SK-N-SH (cell line): ENCODE measurements around the gene HS6ST3. TPM values are rescaled to one million over a fixed set of nuclear protein-coding genes. Genes with fewer than 3 reads are reported as not detected.

Experiments
- CTCF ChIA-PET: fragments of 300-600, 350-600 bp; formaldehyde crosslinking; extraction: SDS; loops from one replicate; lab custom pipeline; 2021; lab: Yijun Ruan, JAX
- POLR2A ChIA-PET: fragments of 350-600 bp; sonication (Branson Sonifier 250); formaldehyde crosslinking; extraction: SDS; loops from one replicate; lab custom pipeline; 2020; ENCODE audit warnings: antibody characterized with exemption, inconsistent platforms; lab: Yijun Ruan, JAX
- DNase-seq: peaks from one replicate; pipeline ENCODE4 v3.0.0; 2012
- H2AFZ ChIP-seq: fragments of 200-600 bp; sonication (generic); 2 replicates; pipeline ENCODE4 v1.8.1; 2016; ENCODE audit warnings: antibody characterized with exemption, mild to moderate bottlenecking, low read depth
- H3F3A ChIP-seq: fragments of 200-600 bp; sonication (generic); replicated peaks from 2 replicates; pipeline ENCODE3; 2016; ENCODE audit warnings: antibody characterized with exemption, mild to moderate bottlenecking; ENCODE audit not compliant: insufficient read depth
- H3K27ac ChIP-seq, 2 experiments: fragments of 200-500 bp in 1 of 2; fragments of 200-600 bp in 1 of 2; sonication (Bioruptor generic) in 1 of 2; sonication (generic), shearing (Covaris generic) in 1 of 2; 2 replicates each; pipeline versions ENCODE4 v1.5.1 to v1.6.1; 2014 to 2016; ENCODE audit warnings: low read depth in 2 of 2, inconsistent platforms in 1 of 2, low read length in 1 of 2, mild to moderate bottlenecking in 1 of 2, mixed read lengths in 1 of 2
- H3K27me3 ChIP-seq: fragments of 200-600 bp; sonication (generic), shearing (Covaris generic); 2 replicates; pipeline ENCODE4 v1.6.1; 2016; ENCODE audit warnings: mixed run types; ENCODE audit not compliant: insufficient read depth
- H3K36me3 ChIP-seq, 2 experiments: fragments of 200-500 bp in 1 of 2; fragments of 200-600 bp in 1 of 2; sonication (Bioruptor generic) in 1 of 2; sonication (generic) in 1 of 2; replicated peaks in 1 of 2; 2 replicates each; pipeline versions ENCODE3 to v1.5.1; 2014 to 2016; ENCODE audit warnings: low read length in 1 of 2, mild to moderate bottlenecking in 1 of 2; ENCODE audit not compliant: insufficient read depth in 2 of 2, control insufficient read depth in 1 of 2
- H3K4me1 ChIP-seq, 2 experiments: fragments of 200-500 bp in 1 of 2; fragments of 200-600 bp in 1 of 2; sonication (Bioruptor generic) in 1 of 2; sonication (generic), shearing (Covaris generic) in 1 of 2; 2 replicates each; pipeline versions ENCODE4 v1.5.1 to v1.6.1; 2014 to 2016; ENCODE audit warnings: low read depth in 1 of 2, low read length in 1 of 2, mixed run types in 1 of 2; ENCODE audit not compliant: insufficient read depth in 2 of 2, control insufficient read depth in 1 of 2
- H3K4me2 ChIP-seq: fragments of 200-600 bp; sonication (generic), shearing (Covaris generic); 2 replicates; pipeline ENCODE4 v1.6.1; 2017; ENCODE audit warnings: mixed run types
- H3K4me3 ChIP-seq, 2 experiments: fragments of 200-500 bp in 1 of 2; fragments of 200-600 bp in 1 of 2; sonication (Bioruptor generic) in 1 of 2; sonication (generic), shearing (Covaris generic) in 1 of 2; 2 replicates each; pipeline versions ENCODE4 v1.5.1 to v1.8.1; 2014 to 2016; ENCODE audit warnings: low read depth in 2 of 2, inconsistent platforms in 1 of 2, low read length in 1 of 2, mild to moderate bottlenecking in 1 of 2, mixed read lengths in 1 of 2, moderate library complexity in 1 of 2
- H3K79me2 ChIP-seq: fragments of 200-600 bp; sonication (generic); 2 replicates; pipeline ENCODE4 v1.8.1; 2017; ENCODE audit warnings: mild to moderate bottlenecking; ENCODE audit not compliant: insufficient read depth
- H3K9ac ChIP-seq: fragments of 200-600 bp; sonication (generic); 2 replicates; pipeline ENCODE4 v1.6.1; 2017; ENCODE audit warnings: mixed run types
- H3K9me2 ChIP-seq: fragments of 200-600 bp; sonication (generic); 2 replicates; pipeline ENCODE4 v1.6.1; 2017; ENCODE audit warnings: mixed run types
- H3K9me3 ChIP-seq: fragments of 200-600 bp; sonication (generic); 2 replicates; pipeline ENCODE4 v1.6.1; 2017; ENCODE audit warnings: mixed run types, mild to moderate bottlenecking, moderate library complexity
- H4K20me1 ChIP-seq: fragments of 200-600 bp; sonication (generic); 2 replicates; pipeline ENCODE4 v1.6.1; 2017; ENCODE audit warnings: mild to moderate bottlenecking, mixed run types; ENCODE audit not compliant: insufficient read depth
- EZH2phosphoT487 ChIP-seq: fragments of 200-600 bp; sonication (generic); IDR thresholded peaks from 2 replicates; pipeline ENCODE4 v1.6.1; 2017; ENCODE audit warnings: low read depth, mixed run types, mild to moderate bottlenecking, antibody characterized with exemption, moderate library complexity, borderline replicate concordance
- FOSL2 ChIP-seq: IDR thresholded peaks from 2 replicates; pipeline ENCODE4 v1.4.0; 2012; ENCODE audit warnings: low read depth, mild to moderate bottlenecking, moderate library complexity, borderline replicate concordance
- FOXJ3 ChIP-seq: sonication (generic); formaldehyde crosslinking; IDR thresholded peaks from 2 replicates; pipeline ENCODE4 v1.5.1; 2020; ENCODE audit warnings: mild to moderate bottlenecking, missing genetic modification reagents
- GABPA ChIP-seq: IDR thresholded peaks from 2 replicates; pipeline ENCODE4 v1.4.0; 2012; ENCODE audit warnings: low read depth, mild to moderate bottlenecking
- GATA2 ChIP-seq: sonication (generic); formaldehyde crosslinking; IDR thresholded peaks from 2 replicates; pipeline ENCODE4 v1.5.0; 2020; ENCODE audit warnings: mild to moderate bottlenecking, missing genetic modification reagents
- NRF1 ChIP-seq: IDR thresholded peaks from 2 replicates; pipeline ENCODE4 v1.6.1; 2012; ENCODE audit warnings: low read depth, mild to moderate bottlenecking, low read length
- RAD21 ChIP-seq: IDR thresholded peaks from 2 replicates; pipeline ENCODE4 v1.6.1; 2012; ENCODE audit warnings: mild to moderate bottlenecking, low read length
- RFX5 ChIP-seq: IDR thresholded peaks from 2 replicates; pipeline ENCODE4 v1.6.1; 2012; ENCODE audit warnings: mild to moderate bottlenecking, improper control_type of control experiment, low read length
- SIN3A ChIP-seq: IDR thresholded peaks from 2 replicates; pipeline ENCODE4 v1.6.1; 2012; ENCODE audit warnings: low read depth, mild to moderate bottlenecking, low read length, moderate library complexity, borderline replicate concordance
- WGBS: methylation state at CpG from one replicate; pipeline ENCODE4 v1.1.6; 2017; ENCODE audit warnings: low lambda C conversion rate; 5-methylcytosine and 5-hydroxymethylcytosine counted together
- polyA plus RNA-seq, 3 experiments: library from polyadenylated mRNA; depleted of rRNA; stranded (reverse); fragments of >200 nt; gene quantifications; 2 replicates each; pipeline ENCODE4 v1.2.3, GENCODE V29; 2012
- TF ChIP-seq, protein P1 (sequence below): IDR thresholded peaks from 2 replicates; pipeline ENCODE4 v1.4.0; 2012; ENCODE audit warnings: low read depth, borderline replicate concordance
- TF ChIP-seq, protein P2 (sequence below): fragments of 150-350 bp; IDR thresholded peaks from 2 replicates; pipeline ENCODE4 v1.6.1; 2016; ENCODE audit warnings: mild to moderate bottlenecking, low read depth, low read length
- TF ChIP-seq, protein P3 (sequence below): IDR thresholded peaks from 2 replicates; pipeline ENCODE4 v1.6.1; 2012; ENCODE audit warnings: mild to moderate bottlenecking, low read depth, low read length, moderate library complexity
- TF ChIP-seq, protein P4 (sequence below): IDR thresholded peaks from 2 replicates; pipeline ENCODE4; 2012
- TF ChIP-seq, protein P5 (sequence below): fragments of 200-600 bp; sonication (generic); IDR thresholded peaks from 2 replicates; pipeline ENCODE4 v1.6.1; 2017; ENCODE audit warnings: antibody characterized with exemption, mild to moderate bottlenecking, moderate library complexity

The HS6ST3 gene
- polyA plus RNA-seq, 1 of the 3 experiments (the other 2 are of a cell fraction), result under 0.01 TPM

DNA sequence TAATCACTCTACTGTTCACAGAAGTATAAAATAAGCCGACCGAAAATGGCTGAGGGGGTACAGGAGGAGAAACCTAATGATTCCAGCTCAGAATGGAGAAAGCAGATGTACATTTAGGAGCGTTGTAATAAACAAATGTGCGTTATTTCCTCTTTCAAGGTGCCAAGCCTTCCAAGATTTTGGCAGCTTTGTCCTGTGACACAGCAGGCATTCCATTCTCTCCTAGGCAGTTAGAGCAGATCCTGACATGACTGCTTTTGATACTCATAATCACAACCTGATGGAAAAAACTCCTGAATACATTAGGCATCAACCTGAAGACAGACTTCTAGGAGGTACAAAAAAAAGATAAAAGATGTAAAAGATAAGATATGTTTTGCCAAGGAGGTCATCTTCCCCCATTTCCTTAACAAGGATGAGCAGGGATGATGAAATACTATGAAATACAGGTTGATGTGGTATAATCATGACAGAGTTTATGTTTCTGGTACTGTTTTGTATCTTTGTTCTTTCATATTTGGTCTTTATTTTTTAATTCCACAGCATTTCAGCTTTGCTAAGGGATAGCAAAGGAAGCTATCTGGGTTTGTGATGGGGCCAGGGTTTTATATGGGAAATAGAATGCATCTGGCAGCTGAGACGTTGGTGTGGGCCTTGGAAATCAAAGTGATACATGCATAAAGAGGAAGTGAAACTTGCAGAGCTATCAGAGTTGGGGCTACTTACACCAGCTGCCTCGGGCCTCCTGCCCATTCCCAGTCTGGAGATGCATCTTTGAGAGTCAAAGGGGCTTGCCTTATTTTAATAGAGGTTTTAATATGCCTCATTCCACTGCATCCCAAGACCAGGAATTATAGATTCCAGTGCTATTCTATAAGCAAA is 681.8 kb downstream of the HS6ST3 start:
- CTCF ChIA-PET, result interaction anchor here (0.9 kb wide), 1 partner anchor 11 kb away, joined by 3 read pairs; no protein-coding TSS in a partner anchor
- H3K36me3 ChIP-seq, result no peaks in the 10 kb centered on the region
- no peak overlapping the region for H2AFZ ChIP-seq
- H3K79me2 ChIP-seq, result no peaks in the 10 kb centered on the region
- 46% methylated on average over 6 of the region's 6 CpGs for WGBS
- H3K27me3 ChIP-seq, result no peaks in the 10 kb centered on the region
- no peak for DNase-seq
- no peak overlapping the region for H3K9ac ChIP-seq
- no peaks in the 10 kb centered on the region for H4K20me1 ChIP-seq
- POLR2A ChIA-PET, result no interaction called here
- H3K4me3 ChIP-seq, result no peak overlapping the region
- H3K9me2 ChIP-seq, result no peaks in the 10 kb centered on the region
- H3K4me2 ChIP-seq, result no peak overlapping the region
- peaks cover 0 to 2% of the 10 kb centered on the region in 2 experiments; a peak in 2 of 4 replicates for H3K4me1 ChIP-seq
- no peaks in the 10 kb centered on the region for H3K9me3 ChIP-seq
- no peak overlapping the region for H3K27ac ChIP-seq
- H3F3A ChIP-seq, result no peaks in the 10 kb centered on the region
- no peak for TF ChIP-seq RFX5
- no peak for TF ChIP-seq GABPA
- no peak for TF ChIP-seq NRF1
- TF ChIP-seq, protein P1, sequence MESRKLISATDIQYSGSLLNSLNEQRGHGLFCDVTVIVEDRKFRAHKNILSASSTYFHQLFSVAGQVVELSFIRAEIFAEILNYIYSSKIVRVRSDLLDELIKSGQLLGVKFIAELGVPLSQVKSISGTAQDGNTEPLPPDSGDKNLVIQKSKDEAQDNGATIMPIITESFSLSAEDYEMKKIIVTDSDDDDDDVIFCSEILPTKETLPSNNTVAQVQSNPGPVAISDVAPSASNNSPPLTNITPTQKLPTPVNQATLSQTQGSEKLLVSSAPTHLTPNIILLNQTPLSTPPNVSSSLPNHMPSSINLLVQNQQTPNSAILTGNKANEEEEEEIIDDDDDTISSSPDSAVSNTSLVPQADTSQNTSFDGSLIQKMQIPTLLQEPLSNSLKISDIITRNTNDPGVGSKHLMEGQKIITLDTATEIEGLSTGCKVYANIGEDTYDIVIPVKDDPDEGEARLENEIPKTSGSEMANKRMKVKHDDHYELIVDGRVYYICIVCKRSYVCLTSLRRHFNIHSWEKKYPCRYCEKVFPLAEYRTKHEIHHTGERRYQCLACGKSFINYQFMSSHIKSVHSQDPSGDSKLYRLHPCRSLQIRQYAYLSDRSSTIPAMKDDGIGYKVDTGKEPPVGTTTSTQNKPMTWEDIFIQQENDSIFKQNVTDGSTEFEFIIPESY, result no peak
- TF ChIP-seq, protein P2, sequence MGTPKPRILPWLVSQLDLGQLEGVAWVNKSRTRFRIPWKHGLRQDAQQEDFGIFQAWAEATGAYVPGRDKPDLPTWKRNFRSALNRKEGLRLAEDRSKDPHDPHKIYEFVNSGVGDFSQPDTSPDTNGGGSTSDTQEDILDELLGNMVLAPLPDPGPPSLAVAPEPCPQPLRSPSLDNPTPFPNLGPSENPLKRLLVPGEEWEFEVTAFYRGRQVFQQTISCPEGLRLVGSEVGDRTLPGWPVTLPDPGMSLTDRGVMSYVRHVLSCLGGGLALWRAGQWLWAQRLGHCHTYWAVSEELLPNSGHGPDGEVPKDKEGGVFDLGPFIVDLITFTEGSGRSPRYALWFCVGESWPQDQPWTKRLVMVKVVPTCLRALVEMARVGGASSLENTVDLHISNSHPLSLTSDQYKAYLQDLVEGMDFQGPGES, result no peak
- TF ChIP-seq, protein P3, sequence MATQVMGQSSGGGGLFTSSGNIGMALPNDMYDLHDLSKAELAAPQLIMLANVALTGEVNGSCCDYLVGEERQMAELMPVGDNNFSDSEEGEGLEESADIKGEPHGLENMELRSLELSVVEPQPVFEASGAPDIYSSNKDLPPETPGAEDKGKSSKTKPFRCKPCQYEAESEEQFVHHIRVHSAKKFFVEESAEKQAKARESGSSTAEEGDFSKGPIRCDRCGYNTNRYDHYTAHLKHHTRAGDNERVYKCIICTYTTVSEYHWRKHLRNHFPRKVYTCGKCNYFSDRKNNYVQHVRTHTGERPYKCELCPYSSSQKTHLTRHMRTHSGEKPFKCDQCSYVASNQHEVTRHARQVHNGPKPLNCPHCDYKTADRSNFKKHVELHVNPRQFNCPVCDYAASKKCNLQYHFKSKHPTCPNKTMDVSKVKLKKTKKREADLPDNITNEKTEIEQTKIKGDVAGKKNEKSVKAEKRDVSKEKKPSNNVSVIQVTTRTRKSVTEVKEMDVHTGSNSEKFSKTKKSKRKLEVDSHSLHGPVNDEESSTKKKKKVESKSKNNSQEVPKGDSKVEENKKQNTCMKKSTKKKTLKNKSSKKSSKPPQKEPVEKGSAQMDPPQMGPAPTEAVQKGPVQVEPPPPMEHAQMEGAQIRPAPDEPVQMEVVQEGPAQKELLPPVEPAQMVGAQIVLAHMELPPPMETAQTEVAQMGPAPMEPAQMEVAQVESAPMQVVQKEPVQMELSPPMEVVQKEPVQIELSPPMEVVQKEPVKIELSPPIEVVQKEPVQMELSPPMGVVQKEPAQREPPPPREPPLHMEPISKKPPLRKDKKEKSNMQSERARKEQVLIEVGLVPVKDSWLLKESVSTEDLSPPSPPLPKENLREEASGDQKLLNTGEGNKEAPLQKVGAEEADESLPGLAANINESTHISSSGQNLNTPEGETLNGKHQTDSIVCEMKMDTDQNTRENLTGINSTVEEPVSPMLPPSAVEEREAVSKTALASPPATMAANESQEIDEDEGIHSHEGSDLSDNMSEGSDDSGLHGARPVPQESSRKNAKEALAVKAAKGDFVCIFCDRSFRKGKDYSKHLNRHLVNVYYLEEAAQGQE, result no peak
- TF ChIP-seq, all 33 proteins: peak for 0

DNA sequence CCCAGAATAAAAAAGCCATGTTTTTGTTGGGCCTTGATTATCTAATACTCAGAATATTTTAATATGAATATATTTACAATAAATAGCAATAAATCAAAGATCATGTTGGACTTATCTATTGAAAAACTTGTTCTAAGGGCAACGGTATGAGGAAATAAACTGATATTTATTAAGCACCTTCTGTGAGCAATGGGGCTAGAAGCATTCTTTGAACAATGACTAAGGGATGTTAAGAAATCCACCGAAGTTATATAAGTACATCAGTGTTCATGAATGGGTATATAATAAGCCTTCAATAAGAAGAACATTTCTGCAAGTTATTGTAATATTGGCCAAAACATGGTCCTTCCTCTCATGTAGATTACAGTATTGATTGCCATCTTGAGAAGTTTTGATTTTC is 682.5 kb downstream of the HS6ST3 start:
- no peak for DNase-seq
- Histone ChIP-seq H4K20me1 (no peaks in the 10 kb centered on the region), H3K4me2 (no peak overlapping the region), H3K9me3 (no peaks in the 10 kb centered on the region), H3K9me2 (no peaks in the 10 kb centered on the region), H3K27ac (no peak overlapping the region), H3K4me1 (peaks cover 0 to 2% of the 10 kb centered on the region in 2 experiments; a peak in 2 of 4 replicates), H3K27me3 (no peaks in the 10 kb centered on the region), H3F3A (no peaks in the 10 kb centered on the region), H2AFZ (no peak overlapping the region), H3K36me3 (no peaks in the 10 kb centered on the region), H3K79me2 (no peaks in the 10 kb centered on the region), H3K4me3 (no peak overlapping the region), H3K9ac (no peak overlapping the region)
- 43% methylated on average over 2 of the region's 2 CpGs for WGBS
- POLR2A ChIA-PET, result no interaction called here
- CTCF ChIA-PET, result interaction anchor here (0.9 kb wide), 1 partner anchor 10 kb away, joined by 3 read pairs; no protein-coding TSS in a partner anchor
- TF ChIP-seq RFX5, result no peak
- no peak for TF ChIP-seq SIN3A
- no peak for TF ChIP-seq RAD21
- TF ChIP-seq GABPA, result no peak
- no peak for TF ChIP-seq FOSL2
- no peak for TF ChIP-seq FOXJ3 (CRISPR knock-in tag)
- TF ChIP-seq EZH2phosphoT487, result no peak
- TF ChIP-seq, protein P4, sequence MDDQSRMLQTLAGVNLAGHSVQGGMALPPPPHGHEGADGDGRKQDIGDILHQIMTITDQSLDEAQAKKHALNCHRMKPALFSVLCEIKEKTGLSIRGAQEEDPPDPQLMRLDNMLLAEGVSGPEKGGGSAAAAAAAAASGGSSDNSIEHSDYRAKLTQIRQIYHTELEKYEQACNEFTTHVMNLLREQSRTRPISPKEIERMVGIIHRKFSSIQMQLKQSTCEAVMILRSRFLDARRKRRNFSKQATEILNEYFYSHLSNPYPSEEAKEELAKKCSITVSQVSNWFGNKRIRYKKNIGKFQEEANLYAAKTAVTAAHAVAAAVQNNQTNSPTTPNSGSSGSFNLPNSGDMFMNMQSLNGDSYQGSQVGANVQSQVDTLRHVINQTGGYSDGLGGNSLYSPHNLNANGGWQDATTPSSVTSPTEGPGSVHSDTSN, result no peak
- TF ChIP-seq, protein P5, sequence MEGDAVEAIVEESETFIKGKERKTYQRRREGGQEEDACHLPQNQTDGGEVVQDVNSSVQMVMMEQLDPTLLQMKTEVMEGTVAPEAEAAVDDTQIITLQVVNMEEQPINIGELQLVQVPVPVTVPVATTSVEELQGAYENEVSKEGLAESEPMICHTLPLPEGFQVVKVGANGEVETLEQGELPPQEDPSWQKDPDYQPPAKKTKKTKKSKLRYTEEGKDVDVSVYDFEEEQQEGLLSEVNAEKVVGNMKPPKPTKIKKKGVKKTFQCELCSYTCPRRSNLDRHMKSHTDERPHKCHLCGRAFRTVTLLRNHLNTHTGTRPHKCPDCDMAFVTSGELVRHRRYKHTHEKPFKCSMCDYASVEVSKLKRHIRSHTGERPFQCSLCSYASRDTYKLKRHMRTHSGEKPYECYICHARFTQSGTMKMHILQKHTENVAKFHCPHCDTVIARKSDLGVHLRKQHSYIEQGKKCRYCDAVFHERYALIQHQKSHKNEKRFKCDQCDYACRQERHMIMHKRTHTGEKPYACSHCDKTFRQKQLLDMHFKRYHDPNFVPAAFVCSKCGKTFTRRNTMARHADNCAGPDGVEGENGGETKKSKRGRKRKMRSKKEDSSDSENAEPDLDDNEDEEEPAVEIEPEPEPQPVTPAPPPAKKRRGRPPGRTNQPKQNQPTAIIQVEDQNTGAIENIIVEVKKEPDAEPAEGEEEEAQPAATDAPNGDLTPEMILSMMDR, result no peak
- no peak for TF ChIP-seq GATA2
